ENCODE data around the gene PKDREJ.
"Not testable (repeated sequence)": the region's sequence is repeated elsewhere in the genome, so short reads cannot be mapped to it uniquely, and the experiment has no call there.

PKDREJ gene

GRCh38 chr22:46267431-46268279, 4.5 kb upstream of the PKDREJ start, which contains the start of gene TTC38:
Gene TTC38, plus strand, starts transcription at chr22:46268008. Its CDS starts 32 bp downstream, at chr22:46268040.
- TF ChIP-seq POLR2A (IDR thresholded peaks at IDR 0.05; ENCODE audit: low read length) (peak; percentile 41), GATA1 (IDR thresholded peaks at IDR 0.05; ENCODE audit: low read depth, low read length) (no peak)
- peak; percentile 88 to 89 for DNase-seq

GRCh38 chr22:46265627-46266026, 2.5 kb upstream of the PKDREJ start:
- not testable (repeated sequence) for DNase-seq

GRCh38 chr22:46264520-46264919, 1.4 kb upstream of the PKDREJ start:
- not testable (repeated sequence) for DNase-seq

- no peak for TF ChIP-seq POLR2A (IDR thresholded peaks at IDR 0.05; ENCODE audit: low read length)
- TF ChIP-seq GATA1 (IDR thresholded peaks at IDR 0.05; ENCODE audit: low read depth, low read length), result no peak
- DNase-seq, result peak; percentile 76 to 88
Observed at GRCh38 chr22:46262449-46263215, 511 bp downstream of the PKDREJ start.

- DNase-seq, result no peak
- TF ChIP-seq GATA1 (IDR thresholded peaks at IDR 0.05; ENCODE audit: low read depth, low read length) (no peak), POLR2A (IDR thresholded peaks at IDR 0.05; ENCODE audit: low read length) (no peak)
Observed at GRCh38 chr22:46260038-46260437, 3.1 kb downstream of the PKDREJ start.

- TF ChIP-seq GATA1 (IDR thresholded peaks at IDR 0.05; ENCODE audit: low read depth, low read length) (no peak), POLR2A (IDR thresholded peaks at IDR 0.05; ENCODE audit: low read length) (no peak)
- no peak for DNase-seq
Observed at GRCh38 chr22:46259374-46259773, 3.8 kb downstream of the PKDREJ start.

GRCh38 chr22:46256358-46256958, 6.7 kb downstream of the PKDREJ start:
- DNase-seq, result no peak
- TF ChIP-seq POLR2A (IDR thresholded peaks at IDR 0.05; ENCODE audit: low read length) (no peak), GATA1 (IDR thresholded peaks at IDR 0.05; ENCODE audit: low read depth, low read length) (no peak)

- no peak for TF ChIP-seq GATA1 (IDR thresholded peaks at IDR 0.05; ENCODE audit: low read depth, low read length)
- no peak for TF ChIP-seq POLR2A (IDR thresholded peaks at IDR 0.05; ENCODE audit: low read length)
- no peak for DNase-seq
Observed at GRCh38 chr22:46251816-46252380, 11.2 kb downstream of the PKDREJ start.

GRCh38 chr22:46251266-46251665, 11.9 kb downstream of the PKDREJ start:
- DNase-seq, result peak; percentile 42 to 55
- no peak for TF ChIP-seq GATA1 (IDR thresholded peaks at IDR 0.05; ENCODE audit: low read depth, low read length)
- no peak for TF ChIP-seq POLR2A (IDR thresholded peaks at IDR 0.05; ENCODE audit: low read length)

- peak; percentile 52 to 61 for DNase-seq
- no peak for TF ChIP-seq GATA1 (IDR thresholded peaks at IDR 0.05; ENCODE audit: low read depth, low read length)
- no peak for TF ChIP-seq POLR2A (IDR thresholded peaks at IDR 0.05; ENCODE audit: low read length)
Observed at GRCh38 chr22:46250783-46251125, 12.4 kb downstream of the PKDREJ start.

GRCh38 chr22:46250035-46250782, 12.9 kb downstream of the PKDREJ start, which contains the start of gene CDPF1:
Gene CDPF1, minus strand, starts transcription at chr22:46250293. Its CDS starts 2,009 bp downstream, at chr22:46248284.
- peak; percentile 97 for TF ChIP-seq POLR2A (IDR thresholded peaks at IDR 0.05; ENCODE audit: low read length)
- no peak for TF ChIP-seq GATA1 (IDR thresholded peaks at IDR 0.05; ENCODE audit: low read depth, low read length)

GRCh38 chr22:46247443-46247975, 15.6 kb downstream of the PKDREJ start:
- TF ChIP-seq GATA1 (IDR thresholded peaks at IDR 0.05; ENCODE audit: low read depth, low read length), result no peak
- TF ChIP-seq POLR2A (IDR thresholded peaks at IDR 0.05; ENCODE audit: low read length), result no peak
- no peak for DNase-seq

More at GRCh38 chr22:46250035-46250782, 12.9 kb downstream of the PKDREJ start, which contains the start of gene CDPF1:
- peak; percentile 92 to 95 for DNase-seq

GRCh38 chr22:46246178-46246577, 17.0 kb downstream of the PKDREJ start:
- no peak for DNase-seq
- TF ChIP-seq GATA1 (IDR thresholded peaks at IDR 0.05; ENCODE audit: low read depth, low read length), result no peak
